GM18507 (cell line): ENCODE measurements around the gene TFF2.
A peak's percentile ranks its signal among the peaks of the same experiment; 100 is the strongest.

Source experiments
- DNase-seq: peaks from one replicate; pipeline ENCODE4 v3.0.0; 2011; ENCODE audit warnings: low read depth; ENCODE audit not compliant: insufficient read length; ENCODE audit errors: extremely low spot score
- FAIRE-seq: peaks from 2 replicates; lab custom pipeline; 2011; peaks lifted over from hg19 to GRCh38; lab: Jason Lieb, UNC

Gene TFF2

DNA sequence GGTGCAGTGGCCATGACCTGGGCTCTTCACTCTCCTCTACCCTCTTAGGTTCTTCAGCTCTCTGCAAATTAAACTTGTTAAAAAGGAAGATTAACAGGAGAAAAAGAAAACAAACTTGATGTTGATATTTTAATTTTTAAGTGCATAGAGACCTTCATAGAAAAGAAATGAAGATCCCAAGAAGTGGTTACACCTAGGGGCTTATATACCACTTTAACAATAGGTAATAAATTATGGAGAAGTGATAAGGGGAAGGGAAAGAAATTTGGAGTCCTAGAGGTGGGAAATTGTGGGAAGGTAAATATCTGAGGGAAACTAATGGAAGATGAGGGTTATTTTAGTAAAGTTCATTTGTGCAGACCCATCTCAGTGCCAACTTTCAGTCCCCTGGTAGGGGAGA is 19.1 kb downstream of the TFF2 start:
- FAIRE-seq (no peak), DNase-seq (no peak)

DNA sequence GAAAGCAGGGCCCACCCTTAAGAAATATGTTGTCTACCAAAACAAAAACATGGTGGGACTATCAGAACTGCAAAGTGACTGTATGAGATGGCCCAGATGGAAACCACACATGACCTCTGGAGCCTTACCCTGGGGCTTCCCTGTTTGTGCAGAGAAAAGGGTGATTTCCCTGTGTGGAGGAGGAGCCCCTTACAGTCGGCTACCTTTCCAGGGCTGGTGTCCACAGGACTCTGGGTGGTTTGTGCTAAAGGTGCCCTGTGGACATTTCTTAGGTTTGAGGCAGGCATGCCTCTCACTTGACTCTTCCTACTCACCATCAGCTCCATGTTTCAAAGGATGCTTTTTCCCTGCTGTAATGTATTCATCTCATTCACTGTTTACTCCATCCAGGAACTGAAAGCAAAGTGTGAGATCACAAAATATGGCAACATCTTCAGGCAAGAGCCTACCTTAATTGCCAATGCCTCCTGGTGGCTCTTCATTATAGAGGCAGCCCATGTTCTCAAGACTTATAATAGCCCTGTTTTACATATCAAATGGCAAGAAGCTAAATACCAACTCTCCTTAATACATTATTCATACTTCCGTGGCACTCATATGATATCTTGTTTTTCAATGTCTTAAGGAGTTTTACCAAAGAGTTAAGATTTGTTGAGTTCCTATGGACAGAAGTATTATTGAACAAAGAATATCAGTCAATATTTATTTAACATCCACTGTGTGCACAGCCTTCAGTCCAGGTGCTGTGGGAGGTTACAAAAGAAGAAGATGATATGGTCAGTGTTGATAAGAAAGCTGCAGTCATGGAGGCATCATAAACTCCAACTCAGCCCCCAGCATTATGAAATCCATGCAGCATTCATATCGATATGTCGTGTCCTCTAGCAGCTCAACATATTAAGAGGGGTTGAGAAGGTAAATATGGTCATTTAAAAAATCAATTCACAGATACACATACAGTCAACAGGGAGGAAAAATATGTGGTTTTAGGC is 20.1 kb downstream of the TFF2 start:
- DNase-seq (no peak), FAIRE-seq (peak; percentile 9)

DNA sequence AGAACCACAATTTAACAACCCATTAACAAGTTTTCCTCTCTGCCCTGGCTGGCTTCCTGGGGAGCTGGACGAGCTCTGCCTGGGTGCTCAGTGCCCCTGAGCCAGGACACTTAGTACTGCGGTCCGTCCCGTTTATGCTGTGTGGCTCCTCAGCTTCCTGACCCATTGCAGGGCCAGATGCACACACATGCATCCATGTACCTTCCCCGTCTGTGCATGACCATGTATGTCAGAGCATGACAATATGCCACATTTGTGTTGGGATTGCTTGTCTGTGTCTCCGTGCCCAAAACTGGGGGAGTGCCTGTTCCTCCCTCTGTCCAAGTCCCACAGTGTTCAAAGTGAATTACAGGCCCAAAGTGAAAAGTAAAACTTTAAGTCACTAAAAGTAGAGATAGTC is 25.9 kb downstream of the TFF2 start:
- FAIRE-seq (no peak), DNase-seq (no peak)

DNA sequence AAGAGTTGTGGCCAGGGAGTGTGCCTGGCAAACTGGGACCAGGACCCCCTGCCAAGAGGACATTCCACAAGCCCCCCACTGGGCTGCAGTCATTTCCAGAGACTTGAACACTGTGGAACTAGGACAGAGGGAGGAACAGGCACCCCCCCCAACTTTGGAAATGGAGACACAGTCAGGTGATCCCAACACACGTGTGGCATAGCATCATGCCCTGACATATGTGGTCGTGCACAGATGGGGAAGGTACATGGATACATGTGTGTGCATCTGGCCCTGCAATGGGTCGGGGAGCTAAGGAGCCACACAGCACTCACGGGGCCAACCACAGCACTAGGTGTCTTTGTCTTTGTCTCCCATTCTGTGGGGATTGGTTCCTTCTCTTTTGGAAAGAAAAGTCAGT is 28.9 kb downstream of the TFF2 start:
- DNase-seq (no peak), FAIRE-seq (no peak)

DNA sequence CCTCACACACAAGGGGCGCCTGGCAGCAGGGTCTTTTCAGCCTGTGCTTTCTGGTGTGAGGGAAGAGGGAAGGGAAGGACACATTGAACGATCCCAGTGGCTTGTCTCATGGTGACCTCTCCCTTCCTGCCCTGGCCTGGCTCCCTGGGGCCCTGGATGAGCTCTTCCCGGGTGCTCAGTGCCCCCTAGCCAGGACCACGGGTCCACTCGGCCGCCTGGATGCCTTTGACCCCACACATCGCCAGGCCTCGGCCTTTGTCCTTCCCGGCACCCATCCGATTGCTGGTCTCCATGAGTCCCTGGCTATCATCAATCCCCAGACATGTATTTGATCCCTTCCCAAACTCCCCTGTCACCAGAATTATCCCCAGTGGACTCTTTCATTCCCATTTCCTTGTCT is 29.6 kb downstream of the TFF2 start:
- no peak for FAIRE-seq
- no peak for DNase-seq

DNA sequence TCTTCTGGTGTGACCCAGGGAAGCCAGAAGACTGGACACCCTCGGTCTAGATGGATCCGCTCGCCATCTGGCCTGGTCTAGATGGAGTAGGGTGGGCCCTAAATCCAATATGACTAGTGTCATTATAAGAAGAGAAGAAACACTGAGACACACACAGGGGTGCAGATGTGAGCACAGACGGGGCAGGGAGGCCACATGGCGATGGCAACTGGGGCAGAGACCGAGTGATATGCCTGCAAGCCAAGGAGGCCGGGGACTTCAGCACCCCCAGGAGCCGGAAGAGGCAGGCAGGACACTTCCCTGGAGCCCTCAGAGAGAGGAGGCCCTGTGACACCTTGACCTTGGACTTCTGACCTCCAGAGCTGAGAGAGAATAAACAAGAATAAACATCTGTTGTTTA is 30.0 kb downstream of the TFF2 start:
- DNase-seq (no peak), FAIRE-seq (no peak)

DNA sequence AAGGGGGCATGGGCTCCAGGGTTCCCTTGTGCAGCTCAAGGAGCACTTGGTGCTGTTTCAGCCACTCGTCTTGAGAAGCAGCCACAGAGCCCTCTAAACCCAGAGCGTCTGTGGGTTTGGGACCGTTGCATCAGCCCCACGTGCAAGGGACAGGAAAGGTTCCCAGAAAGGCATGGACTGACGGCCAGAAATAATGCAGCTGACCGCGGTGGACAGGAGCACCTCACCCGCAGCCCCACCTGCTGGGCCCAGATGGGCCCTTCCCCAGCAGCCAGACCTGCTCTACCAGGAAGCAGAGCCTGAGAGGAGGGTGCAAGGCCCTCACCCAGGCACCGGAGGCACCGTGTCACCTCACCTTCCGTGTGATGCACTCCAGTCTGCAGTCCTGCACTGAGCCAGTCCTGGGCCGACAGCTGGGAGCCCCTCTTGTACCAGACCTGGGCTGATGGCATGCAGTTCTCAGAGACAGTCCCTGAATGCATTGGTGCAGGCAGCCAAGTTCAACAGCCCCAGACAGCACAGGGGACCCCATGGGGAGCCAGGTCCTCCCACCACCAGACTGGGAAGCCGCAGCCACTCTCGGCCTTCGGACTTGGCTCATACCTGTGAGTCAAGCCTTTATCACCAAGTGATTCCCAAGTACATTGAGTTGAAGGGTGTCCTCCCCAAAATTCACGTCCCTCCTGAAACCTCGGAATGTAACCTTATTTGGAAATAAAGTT is 30.8 kb downstream of the TFF2 start:
- no peak for FAIRE-seq

DNA sequence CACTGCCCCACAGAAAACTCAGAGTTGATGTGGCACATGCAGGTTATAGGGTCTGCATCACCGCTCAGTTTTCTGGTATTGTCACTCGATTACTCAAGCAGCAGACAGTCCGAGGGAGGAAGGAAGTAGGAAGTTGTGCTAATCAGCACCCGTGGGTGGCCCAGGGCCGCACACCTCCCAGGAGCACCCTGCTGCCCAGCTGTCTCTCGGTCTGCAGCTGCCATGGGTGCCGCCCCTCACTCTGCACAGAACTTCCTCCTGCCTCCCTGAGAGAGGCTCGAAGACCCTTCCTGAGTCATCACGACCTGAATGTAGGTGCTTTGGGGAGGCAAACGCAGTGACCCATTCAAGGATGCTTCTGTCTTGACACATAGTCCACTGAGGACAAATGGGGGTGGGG is 31.4 kb downstream of the TFF2 start:
- DNase-seq (no peak), FAIRE-seq (peak; percentile 72)

More for the DNA sequence above, 30.8 kb downstream of the TFF2 start:
- DNase-seq: no peak

DNA sequence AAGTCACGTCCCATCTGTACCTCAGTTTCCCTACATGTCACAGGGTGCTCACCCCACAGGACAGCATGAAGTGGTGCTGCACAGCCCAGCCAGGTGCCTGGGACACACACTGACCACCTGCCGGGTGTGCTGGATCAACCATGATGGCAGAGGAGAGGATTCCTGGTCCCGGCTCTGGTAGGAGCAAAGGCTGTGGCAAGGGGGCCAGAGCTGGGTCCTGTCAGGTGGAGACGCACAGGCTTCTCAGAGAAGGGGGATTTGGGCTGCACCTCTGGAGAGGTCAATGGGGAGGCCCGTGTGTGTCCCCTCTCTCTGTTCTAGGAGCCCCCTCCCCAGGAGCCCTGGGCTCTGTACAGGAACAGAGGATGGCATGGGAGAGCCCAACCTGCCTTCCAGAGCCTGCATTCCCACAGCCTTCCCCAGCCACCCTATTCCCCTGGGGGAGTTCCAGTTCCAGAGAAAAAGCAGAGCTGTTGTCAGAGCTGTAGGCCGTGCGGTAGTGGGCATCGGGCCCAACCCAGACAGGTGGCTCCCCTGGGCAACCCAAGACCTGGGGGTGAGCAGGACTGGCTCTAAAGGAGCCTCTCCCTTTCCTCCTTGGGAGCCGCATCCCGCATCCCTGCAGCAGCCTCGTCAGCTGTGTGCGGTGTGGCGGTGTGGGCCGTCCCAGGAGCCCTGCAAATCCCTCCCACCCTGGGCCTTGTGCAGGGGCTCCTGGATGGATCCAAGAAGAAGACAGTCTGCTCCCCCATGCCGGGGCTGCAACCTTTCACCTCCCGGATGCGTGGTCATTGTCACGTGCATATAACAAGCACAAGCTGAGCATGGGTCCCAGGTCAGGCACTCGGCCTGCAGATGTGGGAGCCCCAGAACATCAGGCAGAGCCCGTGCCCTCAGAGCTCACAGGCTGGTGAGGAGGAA is 32.7 kb downstream of the TFF2 start:
- no peak for FAIRE-seq
- DNase-seq: no peak

DNA sequence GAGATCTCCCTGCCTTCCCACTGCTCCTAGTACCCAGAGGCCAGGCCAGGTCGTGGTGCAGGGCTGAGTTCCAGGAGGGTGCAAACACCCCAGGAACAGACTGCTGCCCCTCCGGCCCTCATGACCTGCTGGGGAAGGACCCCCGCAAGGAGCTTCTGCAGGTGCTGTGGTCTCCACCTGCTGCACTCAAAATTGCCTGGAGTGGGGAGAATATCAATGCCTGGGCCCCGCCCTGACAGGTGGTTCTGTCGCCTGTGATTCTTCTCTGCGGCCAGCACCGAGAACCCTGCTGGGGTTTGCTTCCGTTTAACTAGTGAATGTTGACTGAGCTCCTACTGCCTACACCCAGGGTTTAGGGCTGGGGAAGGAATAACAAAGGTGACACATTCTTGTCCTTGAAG is 33.5 kb downstream of the TFF2 start:
- no peak for DNase-seq
- FAIRE-seq: no peak

DNA sequence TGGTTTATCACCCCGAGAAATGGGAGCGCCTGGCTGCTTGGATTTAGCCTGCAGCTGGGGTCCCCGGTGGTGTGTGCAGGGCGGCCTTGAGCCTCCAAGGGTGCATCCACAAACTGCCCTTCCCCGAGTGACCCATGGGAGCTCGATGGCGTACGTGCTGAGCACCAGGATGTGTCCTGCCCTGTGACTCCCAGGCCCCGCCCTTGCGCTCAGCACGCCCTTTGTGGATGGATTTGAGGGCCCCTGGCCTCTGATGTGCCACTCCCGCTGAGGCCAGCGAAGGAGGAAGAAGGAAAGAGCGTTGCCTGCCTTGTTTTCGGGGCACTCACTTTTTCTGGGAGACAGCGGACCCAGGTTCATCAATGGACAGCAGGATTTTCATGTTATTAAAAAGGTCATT is 33.9 kb downstream of the TFF2 start:
- no peak for DNase-seq
- FAIRE-seq: no peak

DNA sequence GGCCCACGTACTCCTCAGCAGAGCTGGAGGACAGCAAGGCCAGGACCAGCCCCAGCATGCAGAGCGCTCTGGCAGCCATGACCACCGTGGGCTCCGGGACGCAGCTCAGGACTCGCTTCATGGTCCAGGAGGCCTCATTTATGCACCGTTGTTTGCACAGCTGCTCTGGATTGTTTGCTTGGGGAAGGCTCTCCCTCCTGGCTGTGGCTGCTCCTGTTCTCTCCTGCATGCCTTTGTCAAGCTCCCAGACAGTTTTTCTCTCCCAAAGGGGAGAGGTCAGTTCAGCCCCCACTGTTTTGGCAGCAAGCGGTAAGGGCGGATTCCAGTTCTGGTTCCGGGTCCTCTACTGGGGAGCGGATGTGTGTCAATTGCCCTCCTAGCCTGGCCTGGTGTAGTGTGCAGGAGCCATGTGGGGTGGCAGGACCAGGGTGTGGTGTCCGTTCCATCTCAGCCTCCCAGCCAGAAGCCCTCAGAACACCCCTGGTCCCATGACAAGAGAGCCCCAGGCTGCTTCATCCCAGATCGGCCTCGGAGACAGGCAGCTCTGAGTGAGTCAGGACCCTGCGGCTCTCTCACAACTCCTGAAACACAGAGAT is 35.4 kb downstream of the TFF2 start, which contains the start of gene TFF3:
Gene TFF3, minus strand, starts transcription at position 114 of the 596 bp plus-strand sequence. Its CDS starts 35 bp downstream, at position 79.
- DNase-seq (no peak), FAIRE-seq (no peak)

DNA sequence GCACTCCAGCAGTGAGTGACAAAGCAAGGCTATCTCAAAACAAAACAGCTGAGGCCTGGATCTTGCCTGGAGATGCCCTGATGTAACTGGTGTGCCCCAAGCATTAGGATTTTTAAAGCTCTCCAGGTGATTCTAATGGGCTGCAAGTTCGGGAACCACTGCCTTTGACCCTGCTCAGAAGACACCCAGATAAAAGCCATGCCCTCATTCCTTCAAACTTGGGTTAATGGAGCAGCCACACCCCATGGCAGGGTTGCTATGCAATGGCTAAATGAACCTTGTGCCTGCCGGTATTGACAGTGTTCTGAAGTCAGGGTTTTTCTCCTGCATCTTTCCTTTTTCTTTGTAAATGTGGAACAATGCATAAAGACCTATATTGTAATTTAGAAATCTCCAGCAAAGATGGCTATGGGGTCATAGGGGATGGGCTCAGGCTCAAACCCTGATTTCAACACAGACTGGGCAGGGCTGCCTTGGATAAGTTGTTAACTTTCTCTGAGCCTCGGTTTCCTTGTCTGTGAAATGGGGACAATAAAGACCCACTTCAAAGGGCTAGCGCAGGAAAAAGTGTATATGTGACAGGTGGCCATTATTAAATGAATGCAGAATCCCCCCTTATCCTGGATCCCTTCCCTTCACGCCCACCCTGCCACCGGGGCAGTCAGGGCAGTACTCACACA is 36.0 kb downstream of the TFF2 start:
- no peak for FAIRE-seq
- no peak for DNase-seq

DNA sequence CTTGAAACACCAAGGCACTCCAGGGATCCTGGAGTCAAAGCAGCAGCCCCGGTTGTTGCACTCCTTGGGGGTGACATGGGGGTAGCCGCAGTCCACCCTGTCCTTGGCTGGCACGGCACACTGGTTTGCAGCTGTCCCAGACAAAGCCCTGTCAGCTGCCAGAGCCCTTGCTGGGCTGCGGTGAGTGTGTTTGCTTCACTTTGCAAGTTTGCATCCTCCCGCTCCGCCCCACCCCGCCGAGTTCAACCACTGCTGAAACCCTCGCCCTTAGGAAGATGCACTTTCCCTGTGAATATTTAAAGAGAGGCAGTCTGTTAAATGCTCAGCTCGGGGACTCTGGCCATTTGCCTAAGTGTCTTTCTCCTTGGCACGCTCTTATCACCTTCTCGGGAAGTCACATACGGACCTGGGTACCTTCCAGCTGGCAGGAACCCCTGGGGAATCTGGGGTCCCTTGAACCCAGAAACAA is 37.3 kb downstream of the TFF2 start:
- no peak for FAIRE-seq
- no peak for DNase-seq

DNA sequence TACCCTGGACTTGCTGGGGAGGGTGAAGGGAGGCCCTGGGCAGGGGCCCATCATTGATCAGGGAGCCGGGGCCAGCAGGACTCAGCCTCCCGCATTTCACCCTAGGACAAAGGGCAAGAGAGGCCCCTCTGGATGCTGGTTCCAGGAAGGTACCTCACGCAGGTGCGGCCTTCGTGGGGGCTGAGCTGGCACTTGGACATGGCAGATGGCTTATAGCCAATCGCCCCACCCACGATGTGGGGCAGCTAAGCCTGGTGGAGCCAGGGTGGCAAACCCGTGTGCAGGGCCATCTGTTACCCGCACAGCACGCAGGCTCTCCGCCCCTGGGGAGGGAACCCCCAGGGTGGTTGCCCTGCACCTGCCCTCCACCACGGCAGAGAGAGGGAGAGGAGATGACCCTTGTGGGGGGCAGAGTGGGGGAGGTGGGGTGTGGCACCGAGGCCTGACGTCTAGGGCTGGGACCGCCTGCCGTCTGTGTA is 38.1 kb downstream of the TFF2 start:
- no peak for FAIRE-seq
- no peak for DNase-seq

DNA sequence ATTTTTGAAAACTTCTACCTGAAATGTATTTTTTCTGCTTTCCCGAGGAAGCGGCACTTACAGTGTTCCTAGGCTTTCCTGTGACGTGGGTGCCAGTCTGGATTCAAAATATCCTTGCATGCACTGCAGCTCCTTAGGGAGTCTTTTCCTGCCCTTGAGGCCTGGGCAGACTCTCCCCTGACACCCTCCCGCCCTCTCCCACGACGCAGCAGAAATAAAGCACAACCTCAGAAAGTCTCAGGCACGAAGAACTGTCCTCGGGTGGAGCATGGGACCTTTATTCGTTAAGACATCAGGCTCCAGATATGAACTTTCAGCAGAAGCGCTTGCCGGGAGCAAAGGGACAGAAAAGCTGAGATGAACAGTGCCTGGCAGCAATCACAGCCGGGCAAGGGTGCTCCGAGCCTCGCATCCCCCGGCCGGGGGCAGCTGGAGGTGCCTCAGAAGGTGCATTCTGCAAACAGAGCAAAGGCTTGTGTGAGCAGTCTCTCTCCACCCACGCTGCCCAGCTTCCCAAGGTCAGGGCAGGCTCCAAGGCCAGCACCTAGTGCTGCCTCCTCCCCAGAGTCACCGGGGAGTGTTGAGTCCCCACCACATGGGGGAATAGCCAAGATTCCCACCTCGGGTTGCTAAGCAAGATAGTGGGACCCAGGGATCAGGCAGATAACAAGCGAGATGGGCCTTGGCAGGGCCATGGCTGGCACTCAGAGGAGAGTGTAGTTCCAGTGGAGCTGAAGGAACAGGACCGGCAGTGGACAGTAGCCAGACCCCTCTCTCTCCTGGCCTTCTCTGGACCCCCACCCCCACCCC is 38.8 kb downstream of the TFF2 start:
- DNase-seq (no peak), FAIRE-seq (no peak)

DNA sequence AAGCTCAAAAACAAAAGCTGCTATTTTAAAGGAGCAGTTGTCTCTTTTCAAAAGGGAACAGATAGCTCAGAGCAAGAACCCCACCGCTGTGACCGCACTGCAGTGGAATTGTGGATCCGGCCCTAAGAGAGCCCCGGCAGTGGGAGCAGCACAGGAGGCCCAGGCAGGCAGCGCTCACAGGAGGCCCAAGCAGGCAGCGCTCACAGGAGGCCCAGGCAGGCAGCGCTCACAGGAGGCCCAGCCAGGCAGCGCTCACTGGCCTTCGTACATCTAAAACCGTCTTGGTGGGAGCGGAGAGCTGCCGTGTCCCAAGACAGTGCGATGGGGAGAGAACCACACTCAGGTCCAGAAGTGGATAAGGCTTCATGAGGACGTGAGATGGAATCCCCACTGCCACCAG is 39.6 kb downstream of the TFF2 start:
- FAIRE-seq (no peak), DNase-seq (no peak)
